Measurements from ENCODE around the gene OGT. TPM values are rescaled to one million over a fixed set of nuclear protein-coding genes. Genes with fewer than 3 reads are reported as not detected.
"Not testable (repeated sequence)": the region's sequence is repeated elsewhere in the genome, so short reads cannot be mapped to it uniquely, and the experiment has no call there.

The OGT gene
- total RNA-seq, 4 donors from 2014 or later, result 56.3 to 157 (median 67.0) TPM

DNA sequence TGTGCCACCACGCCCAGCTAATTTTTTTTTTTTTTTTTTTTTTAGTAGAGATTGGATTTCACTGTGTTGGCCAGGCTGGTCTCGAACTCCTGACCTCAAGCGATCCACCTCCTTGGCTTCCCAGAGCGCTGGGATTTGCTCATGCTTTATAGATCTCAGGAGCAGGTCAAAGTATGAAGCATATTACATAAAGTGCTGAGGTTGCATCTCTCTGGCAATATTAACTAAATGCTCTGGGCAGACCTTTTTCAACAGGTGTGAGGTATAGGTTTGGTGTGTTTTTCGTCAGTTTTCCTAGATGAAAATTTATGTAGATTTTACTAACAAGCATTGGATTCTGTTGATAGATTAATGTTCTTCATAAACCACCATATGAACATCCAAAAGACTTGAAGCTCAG, 26.0 kb downstream of the OGT start:
- intact Hi-C loops (cut with DNase I), result no loop called here
- H3K36me3 ChIP-seq, result peaks cover 3 to 99% (median 4%) of the 10 kb centered on the region in 3 donors
- 76 to 90% methylated on average over 2 to 5 of the region's 5 CpGs for WGBS, 2 donors
- H3K4me3 ChIP-seq, result no peak overlapping the region
- DNase-seq, result no peak
- no peaks in the 10 kb centered on the region for H3K27me3 ChIP-seq
- H3K4me1 ChIP-seq, result no peaks in the 10 kb centered on the region
- no peaks in the 10 kb centered on the region for H3K9me3 ChIP-seq
- TF ChIP-seq, protein P1, sequence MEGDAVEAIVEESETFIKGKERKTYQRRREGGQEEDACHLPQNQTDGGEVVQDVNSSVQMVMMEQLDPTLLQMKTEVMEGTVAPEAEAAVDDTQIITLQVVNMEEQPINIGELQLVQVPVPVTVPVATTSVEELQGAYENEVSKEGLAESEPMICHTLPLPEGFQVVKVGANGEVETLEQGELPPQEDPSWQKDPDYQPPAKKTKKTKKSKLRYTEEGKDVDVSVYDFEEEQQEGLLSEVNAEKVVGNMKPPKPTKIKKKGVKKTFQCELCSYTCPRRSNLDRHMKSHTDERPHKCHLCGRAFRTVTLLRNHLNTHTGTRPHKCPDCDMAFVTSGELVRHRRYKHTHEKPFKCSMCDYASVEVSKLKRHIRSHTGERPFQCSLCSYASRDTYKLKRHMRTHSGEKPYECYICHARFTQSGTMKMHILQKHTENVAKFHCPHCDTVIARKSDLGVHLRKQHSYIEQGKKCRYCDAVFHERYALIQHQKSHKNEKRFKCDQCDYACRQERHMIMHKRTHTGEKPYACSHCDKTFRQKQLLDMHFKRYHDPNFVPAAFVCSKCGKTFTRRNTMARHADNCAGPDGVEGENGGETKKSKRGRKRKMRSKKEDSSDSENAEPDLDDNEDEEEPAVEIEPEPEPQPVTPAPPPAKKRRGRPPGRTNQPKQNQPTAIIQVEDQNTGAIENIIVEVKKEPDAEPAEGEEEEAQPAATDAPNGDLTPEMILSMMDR (IDR thresholded peaks at IDR 0.05), result no peak
- no peak for TF ChIP-seq POLR2A (IDR thresholded peaks at IDR 0.05)
- no peak overlapping the region for H3K27ac ChIP-seq

DNA sequence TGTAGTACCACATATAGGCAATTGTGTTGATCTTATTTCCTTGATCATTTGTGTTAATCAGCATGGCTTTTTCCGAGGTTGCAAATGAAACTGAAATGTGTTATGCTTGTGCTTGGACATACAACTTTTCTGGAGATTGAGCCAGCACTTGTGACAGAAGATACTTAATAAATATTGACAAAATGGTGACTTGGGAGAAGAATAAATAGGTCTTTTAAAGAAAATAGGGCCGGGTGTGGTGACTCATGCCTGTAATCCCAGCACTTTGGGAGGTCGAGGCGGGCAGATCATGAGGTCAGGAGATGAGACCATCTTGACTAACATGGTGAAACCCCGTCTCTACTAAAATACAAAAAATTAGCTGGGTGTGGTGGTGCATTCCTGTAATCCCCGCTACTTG, 26.9 kb downstream of the OGT start:
- peaks cover 3 to 99% (median 4%) of the 10 kb centered on the region in 3 donors for H3K36me3 ChIP-seq
- H3K4me1 ChIP-seq; H3K9me3 ChIP-seq; intact Hi-C loops (cut with DNase I); H3K4me3 ChIP-seq; DNase-seq; H3K27me3 ChIP-seq; H3K27ac ChIP-seq: not testable (repeated sequence)
- WGBS, 2 donors, result 72 to 74% methylated on average over 3 to 6 of the region's 6 CpGs

DNA sequence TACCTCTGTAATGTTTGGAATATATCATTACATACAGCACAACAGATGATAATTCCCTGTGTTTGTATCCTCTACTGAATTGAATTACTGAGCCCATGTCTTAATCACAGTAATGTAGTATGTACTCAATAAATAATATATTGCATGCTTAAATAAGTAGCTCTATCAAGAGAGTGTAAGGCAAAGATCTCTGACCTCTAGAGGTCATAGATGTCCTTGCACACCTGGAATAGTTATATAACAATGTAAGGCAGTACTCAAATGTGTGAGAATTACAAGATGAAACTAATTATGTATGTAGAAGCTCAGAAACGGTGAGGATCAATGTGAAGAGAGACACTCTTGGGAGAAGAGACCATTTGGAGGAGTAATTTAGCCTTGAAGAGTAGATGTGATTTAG, 31.0 kb downstream of the OGT start:
- no peaks in the 10 kb centered on the region for H3K27me3 ChIP-seq
- intact Hi-C loops (cut with DNase I), result no loop called here
- TF ChIP-seq, protein P1 (IDR thresholded peaks at IDR 0.05), result no peak
- no peak for TF ChIP-seq POLR2A (IDR thresholded peaks at IDR 0.05)
- no peak for DNase-seq
- H3K36me3 ChIP-seq, result peaks cover 3 to 100% (median 6%) of the 10 kb centered on the region in 3 donors
- H3K4me3 ChIP-seq, result no peak overlapping the region
- no peaks in the 10 kb centered on the region for H3K9me3 ChIP-seq
- no peaks in the 10 kb centered on the region for H3K4me1 ChIP-seq
- no peak overlapping the region for H3K27ac ChIP-seq
- WGBS, 2 donors, result 62 to 78% methylated on average over 1 of the region's 1 CpG

DNA sequence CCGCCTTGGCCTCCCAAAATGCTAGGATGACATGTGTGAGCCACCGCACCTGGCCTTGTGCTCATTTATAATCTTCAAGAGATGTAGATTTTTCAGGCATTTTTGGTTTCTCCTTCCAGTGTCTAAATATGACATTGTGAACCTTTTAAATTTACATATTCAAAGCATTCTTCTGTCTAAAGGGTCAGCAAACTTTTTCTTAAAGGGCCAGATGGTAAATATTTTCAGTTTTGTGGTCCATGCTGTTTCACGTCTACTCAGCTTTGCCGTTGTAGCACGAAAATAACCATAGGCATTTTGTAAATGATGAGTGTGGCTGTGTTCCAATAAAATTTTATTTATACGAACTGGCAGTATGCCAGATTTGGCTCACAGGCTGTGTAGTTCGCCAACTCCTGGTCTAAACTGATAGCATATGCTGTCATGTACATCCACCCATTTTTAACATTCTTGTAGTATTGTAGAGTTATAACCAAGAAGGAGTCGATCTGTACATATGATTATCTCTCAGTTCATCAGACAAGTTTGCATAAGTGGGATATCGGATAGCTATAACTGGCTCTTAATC, 32.7 kb downstream of the OGT start:
- no peak overlapping the region for H3K4me3 ChIP-seq
- no peak for DNase-seq
- intact Hi-C loops (cut with DNase I), result no loop called here
- 44 to 65% methylated on average over 8 to 9 of the region's 9 CpGs for WGBS, 2 donors
- H3K27me3 ChIP-seq, result no peaks in the 10 kb centered on the region
- peaks cover 3 to 98% (median 5%) of the 10 kb centered on the region in 3 donors for H3K36me3 ChIP-seq
- TF ChIP-seq POLR2A (IDR thresholded peaks at IDR 0.05), result no peak
- TF ChIP-seq, protein P1 (IDR thresholded peaks at IDR 0.05), result no peak
- H3K4me1 ChIP-seq, result no peaks in the 10 kb centered on the region
- no peaks in the 10 kb centered on the region for H3K9me3 ChIP-seq
- H3K27ac ChIP-seq, result no peak overlapping the region

DNA sequence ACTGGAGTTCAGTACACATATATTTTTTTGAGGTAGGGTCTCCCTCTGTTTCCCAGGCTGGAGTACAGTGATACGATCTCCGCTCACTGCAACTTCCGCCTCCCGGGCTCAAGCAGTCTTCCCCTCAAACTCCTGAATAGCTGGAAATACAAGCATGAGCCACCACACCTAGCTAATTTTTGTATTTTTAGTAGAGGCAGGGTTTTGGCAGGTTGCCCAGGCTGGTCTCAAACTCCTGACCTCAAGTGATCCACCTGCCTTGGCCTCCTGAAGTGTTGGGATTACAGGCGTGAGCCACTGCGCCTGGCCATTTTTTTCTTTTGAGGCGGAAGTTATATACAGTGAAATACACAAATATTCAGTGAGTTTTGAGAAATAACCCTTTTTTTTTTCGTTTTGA, 38.5 kb downstream of the OGT start:
- peaks cover 0 to 98% (median 18%) of the 10 kb centered on the region in 3 donors for H3K36me3 ChIP-seq
- H3K27me3 ChIP-seq; H3K4me3 ChIP-seq; H3K27ac ChIP-seq; H3K4me1 ChIP-seq; H3K9me3 ChIP-seq; DNase-seq; intact Hi-C loops (cut with DNase I): not testable (repeated sequence)
- 85 to 98% methylated on average over 4 to 8 of the region's 8 CpGs for WGBS, 2 donors

DNA sequence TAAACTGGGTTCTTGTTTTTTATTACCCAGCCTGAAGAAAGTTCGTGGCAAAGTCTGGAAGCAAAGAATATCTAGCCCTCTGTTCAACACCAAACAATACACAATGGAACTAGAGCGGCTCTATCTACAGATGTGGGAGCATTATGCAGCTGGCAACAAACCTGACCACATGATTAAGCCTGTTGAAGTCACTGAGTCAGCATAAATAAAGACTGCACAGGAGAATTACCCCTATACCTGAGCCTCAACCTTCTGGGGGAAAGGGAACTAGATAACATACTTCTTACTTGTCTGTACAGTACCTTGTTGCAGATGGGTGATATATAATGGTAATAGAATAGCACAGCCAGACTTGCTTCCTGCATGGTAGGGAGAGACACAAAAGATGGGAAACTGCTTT, 40.7 kb downstream of the OGT start:
- TF ChIP-seq POLR2A (IDR thresholded peaks at IDR 0.05), result no peak
- TF ChIP-seq, protein P1 (IDR thresholded peaks at IDR 0.05), result no peak
- no peaks in the 10 kb centered on the region for H3K9me3 ChIP-seq
- no peaks in the 10 kb centered on the region for H3K4me1 ChIP-seq
- DNase-seq, result no peak
- WGBS, 2 donors, result 40% methylated on average over 1 of the region's 2 CpGs; no CpG with 5 or more reads in 1 of the 2 donors
- H3K27me3 ChIP-seq, result no peaks in the 10 kb centered on the region
- H3K36me3 ChIP-seq, result peaks cover 0 to 94% (median 18%) of the 10 kb centered on the region in 3 donors
- no peak overlapping the region for H3K27ac ChIP-seq
- intact Hi-C loops (cut with DNase I), result no loop called here
- no peak overlapping the region for H3K4me3 ChIP-seq

Data from esophagus squamous epithelium (tissue), 5 donors.